Glomerular visceral epithelial cell (primary cell): ENCODE measurements around the gene TBC1D14.

Experiments
- DNase-seq: peaks from one replicate; pipeline ENCODE4 v3.0.0-alpha.2; 2016; ENCODE audit errors: extremely low spot score

The TBC1D14 gene

GRCh38 chr4:7042503-7043283, 133.1 kb downstream of the TBC1D14 start:
- peak; percentile 99 for DNase-seq

GRCh38 chr4:7043284-7044136, 133.9 kb downstream of the TBC1D14 start, which contains the start of gene TADA2B:
Gene TADA2B, plus strand, starts transcription at chr4:7043372. Its CDS starts 208 bp downstream, at chr4:7043580.
- DNase-seq = no peak

- peak; percentile 16 for DNase-seq
Observed at GRCh38 chr4:7044137-7044930, 134.7 kb downstream of the TBC1D14 start.

- no peak for DNase-seq
Observed at GRCh38 chr4:7045553-7045952, 135.9 kb downstream of the TBC1D14 start.

- DNase-seq = peak; percentile 77
Observed at GRCh38 chr4:7045961-7046921, 136.6 kb downstream of the TBC1D14 start.

- no peak for DNase-seq
Observed at GRCh38 chr4:7046971-7047370, 137.3 kb downstream of the TBC1D14 start.

GRCh38 chr4:7048642-7049041, 139.0 kb downstream of the TBC1D14 start:
- DNase-seq = no peak

GRCh38 chr4:7049295-7049694, 139.7 kb downstream of the TBC1D14 start:
- no peak for DNase-seq

- DNase-seq = no peak
Observed at GRCh38 chr4:7049739-7050138, 140.1 kb downstream of the TBC1D14 start.

- no peak for DNase-seq
Observed at GRCh38 chr4:7050481-7051143, 141.0 kb downstream of the TBC1D14 start.

GRCh38 chr4:7051144-7051495, 141.5 kb downstream of the TBC1D14 start:
- no peak for DNase-seq

GRCh38 chr4:7051905-7052304, 142.3 kb downstream of the TBC1D14 start:
- DNase-seq = no peak

- DNase-seq = no peak
Observed at GRCh38 chr4:7052313-7052712, 142.7 kb downstream of the TBC1D14 start.

- DNase-seq = no peak
Observed at GRCh38 chr4:7052923-7053715, 143.5 kb downstream of the TBC1D14 start.

GRCh38 chr4:7054106-7054880, 144.7 kb downstream of the TBC1D14 start:
- no peak for DNase-seq

GRCh38 chr4:7055111-7055989, 145.7 kb downstream of the TBC1D14 start:
- DNase-seq = no peak

- no peak for DNase-seq
Observed at GRCh38 chr4:7055990-7056325, 146.3 kb downstream of the TBC1D14 start.

GRCh38 chr4:7058792-7059191, 149.2 kb downstream of the TBC1D14 start:
- no peak for DNase-seq
